Activated CD4-positive, alpha-beta memory T cell treated with anti-CD3 and anti-CD28 coated beads for 36 hours (primary cell): Measurements from ENCODE around the gene SERPINE1. TPM values are rescaled to one million over a fixed set of nuclear protein-coding genes. Genes with fewer than 3 reads are reported as not detected.
A peak's percentile ranks its signal among the peaks of the same experiment; 100 is the strongest.

ENCODE experiments used
- CTCF ChIA-PET: fragments of 350-600 bp; sonication (Branson Sonifier 250); formaldehyde crosslinking; loops from one replicate; lab custom pipeline; 2021; ENCODE audit warnings: antibody characterized with exemption, inconsistent platforms; lab: Charles Lee
- POLR2A ChIA-PET: fragments of 350-600 bp; sonication (Branson Sonifier 250); formaldehyde crosslinking; loops from one replicate; lab custom pipeline; 2021; ENCODE audit warnings: antibody characterized with exemption; lab: Charles Lee
- DNase-seq: peaks from one replicate; pipeline ENCODE4 v3.0.0-alpha.2; 2020
- H3K27ac Mint-ChIP-seq: one replicate; pipeline ENCODE4 v1.8.0; 2021; ENCODE audit warnings: mixed read lengths
- H3K27me3 Mint-ChIP-seq: one replicate; pipeline ENCODE4 v1.8.0; 2021; ENCODE audit warnings: mixed read lengths
- H3K36me3 Mint-ChIP-seq: one replicate; pipeline ENCODE4 v1.8.0; 2021; ENCODE audit warnings: mixed read lengths
- H3K4me1 Mint-ChIP-seq: one replicate; pipeline ENCODE4 v1.8.0; 2021; ENCODE audit warnings: low read depth, mixed read lengths
- H3K4me3 Mint-ChIP-seq: one replicate; pipeline ENCODE4 v1.8.0; 2021; ENCODE audit warnings: mild to moderate bottlenecking, mixed read lengths
- H3K9me3 Mint-ChIP-seq: one replicate; pipeline ENCODE4 v1.8.0; 2021; ENCODE audit warnings: mixed read lengths
- intact Hi-C: fragments of 100-400 bp; cut with micrococcal nuclease; formaldehyde crosslinking; loops from one replicate; pipeline ENCODE4 v1.15.1; 2023
- total RNA-seq, 2 experiments: library from RNA; stranded (reverse); gene quantifications; one replicate each; pipeline ENCODE4 v1.2.3, GENCODE V29; 2021

SERPINE1 gene
- total RNA-seq, 2 experiments from 2014 or later: 0.12 TPM; not detected in 1

DNA sequence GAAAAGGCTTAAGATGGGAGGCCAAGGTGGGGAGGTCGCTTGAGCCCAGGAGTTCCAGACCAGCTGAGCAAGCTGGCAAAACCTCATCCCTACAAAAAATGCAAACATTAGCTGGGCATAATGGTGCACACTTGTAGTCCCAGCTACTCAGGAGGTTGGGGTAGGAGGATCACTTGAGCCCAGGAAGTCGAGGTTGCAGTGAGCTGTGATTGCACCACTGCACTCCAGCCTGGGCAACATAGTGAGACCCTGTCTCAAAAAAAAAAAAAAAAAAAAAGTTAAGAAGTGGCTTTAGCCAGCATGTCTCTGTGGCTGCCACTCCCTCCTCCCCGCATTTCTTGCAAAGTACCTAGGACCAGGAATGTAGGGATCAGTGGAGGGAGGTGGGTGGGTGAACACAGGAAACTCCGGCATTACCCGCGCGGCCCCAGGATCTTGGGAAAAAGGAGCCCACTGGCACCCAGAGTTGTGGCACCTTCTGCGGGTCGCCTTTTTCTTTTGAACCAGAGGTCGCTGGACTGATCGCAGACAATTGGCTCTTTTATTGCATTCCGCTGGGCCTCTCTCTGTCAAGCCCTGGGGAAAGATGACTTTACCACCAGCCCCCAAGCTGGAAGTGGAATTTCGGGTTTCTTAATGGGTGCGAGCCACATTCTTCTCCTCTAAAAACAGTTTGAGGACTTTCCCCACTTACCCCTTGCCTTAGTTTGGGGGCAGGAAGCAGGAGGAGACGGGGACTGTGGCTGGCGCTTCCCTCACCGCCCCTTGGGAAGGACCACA lies 35.0 kb downstream of the SERPINE1 start:
- Mint-ChIP-seq H3K27me3 (peaks cover 32% of the 10 kb centered on the region), H3K4me3 (peak overlapping the region; percentile 41), H3K36me3 (peaks cover 27% of the 10 kb centered on the region), H3K27ac (no peak overlapping the region), H3K4me1 (peaks cover 27% of the 10 kb centered on the region), H3K9me3 (no peaks in the 10 kb centered on the region)
- DNase-seq: no peak
- intact Hi-C loops: no loop called here
- POLR2A ChIA-PET: no interaction called here
- CTCF ChIA-PET: interaction anchor here (0.6 to 2.4 kb wide), 3 partner anchors 18 to 128 kb away, joined by 3 to 8 read pairs (median 5); no protein-coding TSS in a partner anchor

GRCh38 chr7:101162551-101163278 lies 35.8 kb downstream of the SERPINE1 start:
- Mint-ChIP-seq H3K27me3 (peaks cover 40% of the 10 kb centered on the region), H3K36me3 (peaks cover 26% of the 10 kb centered on the region), H3K4me3 (peak overlapping the region; percentile 41), H3K4me1 (peaks cover 35% of the 10 kb centered on the region), H3K9me3 (no peaks in the 10 kb centered on the region), H3K27ac (no peak overlapping the region)
- intact Hi-C loops: no loop called here
- DNase-seq: no peak
- CTCF ChIA-PET: interaction anchor here (1.2 to 2.4 kb wide), 3 partner anchors 9 to 30 kb away, joined by 4 to 8 read pairs (median 5); no protein-coding TSS in a partner anchor
- POLR2A ChIA-PET: no interaction called here

GRCh38 chr7:101163279-101164070 lies 36.6 kb downstream of the SERPINE1 start:
- POLR2A ChIA-PET: no interaction called here
- intact Hi-C loops: loop anchor here (2.0 kb wide), 1 partner anchor 81 kb away; the partner anchor contains the start of gene FIS1
- Mint-ChIP-seq H3K27ac (no peak overlapping the region), H3K4me3 (peak overlapping the region; percentile 46), H3K36me3 (peaks cover 21% of the 10 kb centered on the region), H3K4me1 (peaks cover 40% of the 10 kb centered on the region), H3K27me3 (peaks cover 48% of the 10 kb centered on the region), H3K9me3 (no peaks in the 10 kb centered on the region)
- no peak for DNase-seq
- CTCF ChIA-PET: interaction anchor here (1.2 to 2.4 kb wide), 3 partner anchors 8 to 29 kb away, joined by 4 to 8 read pairs (median 5); no protein-coding TSS in a partner anchor

GRCh38 chr7:101164071-101164840 lies 37.4 kb downstream of the SERPINE1 start:
- no peaks in the 10 kb centered on the region for H3K9me3 Mint-ChIP-seq
- H3K36me3 Mint-ChIP-seq: peaks cover 19% of the 10 kb centered on the region
- CTCF ChIA-PET: interaction anchor here (1.8 to 2.7 kb wide), 3 partner anchors 20 to 53 kb away, joined by 6 to 20 read pairs (median 9); partner anchors contain the start of genes PLOD3 and ZNHIT1
- peaks cover 53% of the 10 kb centered on the region for H3K27me3 Mint-ChIP-seq
- no peak overlapping the region for H3K27ac Mint-ChIP-seq
- intact Hi-C loops: loop anchor here (2.0 kb wide), 1 partner anchor 81 kb away; the partner anchor contains the start of gene FIS1
- no peak for DNase-seq
- H3K4me3 Mint-ChIP-seq: no peak overlapping the region
- H3K4me1 Mint-ChIP-seq: peaks cover 45% of the 10 kb centered on the region
- POLR2A ChIA-PET: interaction anchor here (2.0 kb wide), 1 partner anchor 53 kb away, joined by 6 read pairs; the partner anchor contains the start of genes PLOD3 and ZNHIT1

DNA sequence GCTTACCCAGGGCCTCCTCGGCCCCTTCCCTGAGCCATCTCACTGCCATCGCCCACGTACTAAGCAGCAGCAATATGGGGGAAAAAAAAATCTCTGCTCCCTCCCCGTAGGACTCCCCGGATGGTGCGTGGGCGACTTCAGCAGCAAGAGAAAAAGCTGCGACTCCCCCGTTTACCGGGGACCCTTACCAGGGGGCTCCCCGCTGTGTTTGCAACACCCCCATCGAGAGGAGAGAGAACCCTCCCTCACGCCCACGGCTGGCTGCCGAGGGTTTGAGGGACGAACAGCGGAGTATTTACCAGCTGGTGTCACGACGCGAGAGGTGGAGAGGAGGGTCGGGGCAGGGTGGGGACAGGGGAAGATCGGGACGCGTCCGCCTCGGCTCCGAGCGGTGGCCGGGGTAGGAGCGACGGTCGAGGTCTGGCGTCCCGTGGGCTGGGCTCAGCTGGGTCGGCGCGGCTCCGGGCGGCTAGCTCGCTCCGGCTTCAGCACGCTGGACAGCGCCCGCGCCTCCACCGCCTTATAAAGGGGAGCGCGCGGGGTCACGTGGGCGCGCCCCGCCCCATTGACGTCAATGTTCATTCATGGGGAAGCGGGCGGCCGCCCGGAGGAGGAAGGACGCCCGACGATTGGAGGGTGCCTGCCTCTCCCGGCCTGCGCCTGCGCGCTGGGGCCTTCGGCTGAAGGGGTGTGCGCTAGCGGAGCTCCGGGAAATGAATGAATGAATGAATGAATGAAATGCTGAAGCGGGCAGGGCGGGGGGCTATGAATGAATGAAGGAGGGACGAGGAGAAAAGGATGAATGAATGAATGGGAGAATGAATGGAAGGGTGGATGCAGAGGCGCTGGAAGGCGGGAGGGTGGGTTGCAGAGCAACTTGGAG lies 38.4 kb downstream of the SERPINE1 start, which contains the start of gene VGF:
TSS of gene VGF (minus strand) at position 495 of the 883 bp plus-strand sequence. CDS start 726 bp downstream, outside the sequence.
- DNase-seq: peak; percentile 95
- ChIA-PET CTCF (interaction anchor here (0.9 to 2.7 kb wide), 7 partner anchors 8 to 52 kb away, joined by 3 to 20 read pairs (median 4); partner anchors contain the start of genes PLOD3 and ZNHIT1), POLR2A (interaction anchor here (1.1 to 2.0 kb wide), 4 partner anchors 9 to 276 kb away, joined by 3 to 6 read pairs (median 4); partner anchors contain the start of genes PLOD3, UFSP1 and ZNHIT1)
- peak within 1 kb of the TSS; percentile 71 for H3K4me3 Mint-ChIP-seq
- no peak within 1 kb of the TSS for H3K27ac Mint-ChIP-seq
- H3K27me3 Mint-ChIP-seq: peaks cover 60% of the 10 kb centered on the region
- intact Hi-C loops: loop anchor here (1.0 to 2.0 kb wide), 2 partner anchors 11 to 79 kb away; partner anchors contain the start of genes AP1S1 and FIS1
- H3K9me3 Mint-ChIP-seq: no peaks in the 10 kb centered on the region
- H3K36me3 Mint-ChIP-seq: peaks cover 8% of the 10 kb centered on the region
- peaks cover 53% of the 10 kb centered on the region for H3K4me1 Mint-ChIP-seq

DNA sequence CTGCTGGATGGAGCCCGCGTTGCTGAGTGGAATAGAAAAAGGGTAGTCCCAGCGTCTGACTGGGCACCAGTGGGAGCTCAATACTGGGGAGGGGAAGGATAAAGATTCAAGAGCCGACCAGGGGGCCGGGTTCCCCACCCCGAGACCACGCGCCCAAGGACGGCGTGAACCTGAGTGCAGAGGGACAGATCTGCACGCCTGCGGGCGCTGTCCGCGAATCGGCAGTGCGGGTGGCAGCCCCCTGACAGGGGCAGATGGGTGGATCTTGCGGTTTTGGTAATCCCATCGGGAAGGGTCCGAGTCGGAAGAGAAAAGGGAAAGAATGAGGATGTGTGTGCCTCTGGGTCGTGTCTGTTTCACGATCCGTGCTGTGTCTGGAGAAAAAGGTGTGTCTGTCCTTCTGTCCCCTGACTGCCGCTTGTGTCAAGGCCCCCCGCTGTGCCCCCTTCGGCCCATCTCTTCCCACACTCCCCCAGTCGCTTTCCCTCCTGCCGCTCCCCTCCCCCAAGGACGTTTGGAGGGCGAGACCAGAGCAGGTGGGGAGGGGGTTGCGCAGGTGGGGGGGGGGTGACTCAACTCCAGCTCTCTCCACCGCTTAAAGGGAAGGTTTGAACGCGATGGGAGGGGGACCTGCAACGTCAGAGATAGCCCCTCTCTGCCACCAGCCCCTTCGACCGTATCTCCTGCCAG lies 39.2 kb downstream of the SERPINE1 start:
- POLR2A ChIA-PET: interaction anchor here (1.1 to 2.0 kb wide), 4 partner anchors 8 to 276 kb away, joined by 3 to 6 read pairs (median 4); partner anchors contain the start of genes PLOD3, UFSP1 and ZNHIT1
- CTCF ChIA-PET: interaction anchor here (1.0 to 2.7 kb wide), 6 partner anchors 9 to 52 kb away, joined by 3 to 20 read pairs (median 5); partner anchors contain the start of genes PLOD3 and ZNHIT1
- DNase-seq: no peak
- intact Hi-C loops: loop anchor here (1.0 to 2.0 kb wide), 2 partner anchors 12 to 79 kb away; partner anchors contain the start of genes AP1S1 and FIS1
- Mint-ChIP-seq H3K27ac (no peak overlapping the region), H3K4me1 (peaks cover 60% of the 10 kb centered on the region), H3K4me3 (peak overlapping the region; percentile 71), H3K9me3 (no peaks in the 10 kb centered on the region), H3K27me3 (peaks cover 68% of the 10 kb centered on the region), H3K36me3 (peaks cover 7% of the 10 kb centered on the region)

DNA sequence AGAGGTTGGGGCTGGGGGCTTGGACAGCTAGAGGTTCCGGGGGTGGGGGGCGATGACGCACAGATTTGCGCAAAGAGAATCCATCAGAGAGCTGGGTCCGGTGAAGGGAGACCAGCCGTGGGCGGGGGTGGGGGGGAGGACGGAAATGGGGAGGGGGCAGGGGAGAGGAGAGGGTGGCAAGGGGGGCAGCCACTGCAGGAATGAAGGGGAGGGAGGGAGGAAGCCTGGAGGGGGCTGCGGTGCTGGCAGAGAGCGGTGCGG lies 39.7 kb downstream of the SERPINE1 start:
- Mint-ChIP-seq H3K4me3 (no peak overlapping the region), H3K27me3 (peaks cover 68% of the 10 kb centered on the region), H3K4me1 (peaks cover 65% of the 10 kb centered on the region), H3K36me3 (peaks cover 2% of the 10 kb centered on the region), H3K9me3 (no peaks in the 10 kb centered on the region), H3K27ac (no peak overlapping the region)
- intact Hi-C loops: no loop called here
- DNase-seq: no peak
- ChIA-PET POLR2A (no interaction called here), CTCF (interaction anchor here (2.0 to 2.7 kb wide), 2 partner anchors 22 to 51 kb away, joined by 6 to 20 read pairs; partner anchors contain the start of genes PLOD3 and ZNHIT1)

- Mint-ChIP-seq H3K9me3 (no peaks in the 10 kb centered on the region), H3K4me3 (no peak overlapping the region), H3K27me3 (peaks cover 73% of the 10 kb centered on the region), H3K36me3 (peaks cover 1% of the 10 kb centered on the region), H3K27ac (no peak overlapping the region), H3K4me1 (peaks cover 70% of the 10 kb centered on the region)
- POLR2A ChIA-PET: no interaction called here
- intact Hi-C loops: no loop called here
- CTCF ChIA-PET: interaction anchor here (2.7 kb wide), 1 partner anchor 23 kb away, joined by 20 read pairs; no protein-coding TSS in a partner anchor
- DNase-seq: no peak
These were observed 40.2 kb downstream of the SERPINE1 start for GRCh38 chr7:101166909-101167644.
